Osteocyte (in vitro differentiated cells): Measurements from ENCODE around the gene FOXA1. TPM values are rescaled to one million over a fixed set of nuclear protein-coding genes. Genes with fewer than 3 reads are reported as not detected.

Source experiments
- DNase-seq: peaks from one replicate; pipeline ENCODE4 v3.0.0; 2021; ENCODE audit warnings: mixed read lengths; ENCODE audit not compliant: unreplicated experiment; ENCODE audit errors: extremely low spot score
- H3K27ac Mint-ChIP-seq: one replicate; pipeline ENCODE4 v1.8.0; 2021; ENCODE audit warnings: mild to moderate bottlenecking, mixed read lengths; ENCODE audit not compliant: unreplicated experiment
- H3K27me3 Mint-ChIP-seq: one replicate; pipeline ENCODE4 v1.8.0; 2021; ENCODE audit warnings: mixed read lengths; ENCODE audit not compliant: unreplicated experiment
- H3K36me3 Mint-ChIP-seq: one replicate; pipeline ENCODE4 v1.8.0; 2021; ENCODE audit warnings: mixed read lengths; ENCODE audit not compliant: unreplicated experiment
- H3K4me1 Mint-ChIP-seq: one replicate; pipeline ENCODE4 v1.8.0; 2021; ENCODE audit warnings: mixed read lengths; ENCODE audit not compliant: unreplicated experiment
- H3K4me3 Mint-ChIP-seq: one replicate; pipeline ENCODE4 v1.8.0; 2021; ENCODE audit warnings: mild to moderate bottlenecking, moderate library complexity, mixed read lengths; ENCODE audit not compliant: unreplicated experiment
- H3K9me3 Mint-ChIP-seq: one replicate; pipeline ENCODE4 v1.8.0; 2021; ENCODE audit warnings: mixed read lengths; ENCODE audit not compliant: unreplicated experiment
- CTCF ChIP-seq: fragments of 200-600 bp; sonication (generic); IDR thresholded peaks from 2 replicates; pipeline ENCODE4 v1.5.0; 2021; ENCODE audit warnings: antibody characterized with exemption, mild to moderate bottlenecking, moderate library complexity
- long read RNA-seq: library from polyadenylated mRNA; unstranded; transcript quantifications from one replicate; pipeline ENCODE4 v2.0.0, GENCODE V29; 2021
- total RNA-seq: library from RNA; stranded (reverse); gene quantifications from 2 replicates; pipeline ENCODE4 v1.2.1, GENCODE V29; 2021

Gene FOXA1
- total RNA-seq = not detected in 2 replicates
- long read RNA-seq = 0 reads

- no peak within 1 kb of the TSS for H3K27ac Mint-ChIP-seq
- peaks cover 82% of the 10 kb centered on the region for H3K27me3 Mint-ChIP-seq
- no peaks in the 10 kb centered on the region for H3K9me3 Mint-ChIP-seq
- peak within 1 kb of the TSS; percentile 81 for H3K4me3 Mint-ChIP-seq
- H3K36me3 Mint-ChIP-seq = no peaks in the 10 kb centered on the region
- TF ChIP-seq CTCF = no peak
- peaks cover 51% of the 10 kb centered on the region for H3K4me1 Mint-ChIP-seq
- no peak for DNase-seq
Observed at GRCh38 chr14:37594971-37595808, at the start of gene FOXA1, which contains the start of gene TTC6. TSS of gene FOXA1 (minus strand) at chr14:37595249. CDS start at chr14:37594972, 277 bp downstream. TSS of gene TTC6 (plus strand) at chr14:37595629. CDS start at chr14:37622065, 26,436 bp downstream.

- no peak for TF ChIP-seq CTCF
- no peak overlapping the region for H3K4me3 Mint-ChIP-seq
- no peaks in the 10 kb centered on the region for H3K9me3 Mint-ChIP-seq
- DNase-seq = no peak
- no peaks in the 10 kb centered on the region for H3K36me3 Mint-ChIP-seq
- no peak overlapping the region for H3K27ac Mint-ChIP-seq
- H3K4me1 Mint-ChIP-seq = no peaks in the 10 kb centered on the region
- peaks cover 2% of the 10 kb centered on the region for H3K27me3 Mint-ChIP-seq
Observed at GRCh38 chr14:37643701-37644100, 48.7 kb upstream of the FOXA1 start.

GRCh38 chr14:37642125-37642524 lies 47.1 kb upstream of the FOXA1 start:
- no peak overlapping the region for H3K4me3 Mint-ChIP-seq
- H3K9me3 Mint-ChIP-seq = no peaks in the 10 kb centered on the region
- no peak for DNase-seq
- no peak for TF ChIP-seq CTCF
- H3K4me1 Mint-ChIP-seq = no peaks in the 10 kb centered on the region
- no peaks in the 10 kb centered on the region for H3K36me3 Mint-ChIP-seq
- H3K27me3 Mint-ChIP-seq = peaks cover 2% of the 10 kb centered on the region
- no peak overlapping the region for H3K27ac Mint-ChIP-seq

GRCh38 chr14:37641117-37641516 lies 46.1 kb upstream of the FOXA1 start:
- no peak for TF ChIP-seq CTCF
- no peak for DNase-seq
- H3K4me3 Mint-ChIP-seq = no peak overlapping the region
- H3K9me3 Mint-ChIP-seq = no peaks in the 10 kb centered on the region
- H3K27me3 Mint-ChIP-seq = peaks cover 8% of the 10 kb centered on the region
- H3K4me1 Mint-ChIP-seq = no peaks in the 10 kb centered on the region
- H3K27ac Mint-ChIP-seq = no peak overlapping the region
- H3K36me3 Mint-ChIP-seq = no peaks in the 10 kb centered on the region

- no peaks in the 10 kb centered on the region for H3K36me3 Mint-ChIP-seq
- H3K27me3 Mint-ChIP-seq = peaks cover 11% of the 10 kb centered on the region
- no peaks in the 10 kb centered on the region for H3K9me3 Mint-ChIP-seq
- DNase-seq = no peak
- TF ChIP-seq CTCF = no peak
- no peak overlapping the region for H3K4me3 Mint-ChIP-seq
- no peak overlapping the region for H3K27ac Mint-ChIP-seq
- H3K4me1 Mint-ChIP-seq = no peaks in the 10 kb centered on the region
Observed at GRCh38 chr14:37638599-37638998, 43.5 kb upstream of the FOXA1 start.
